Fibroblast of pulmonary artery (primary cell): ENCODE data around the gene LTBP3.

Experiments
- DNase-seq: peaks from one replicate; pipeline ENCODE4 v3.0.0-alpha.2; 2010; ENCODE audit warnings: low read depth
- H3K4me3 ChIP-seq: replicated peaks from 2 replicates; pipeline ENCODE4 v1.5.1; 2011; ENCODE audit warnings: low read depth, mild to moderate bottlenecking, control low read depth, low read length, moderate library complexity
- TF ChIP-seq, protein P1 (sequence below): IDR thresholded peaks from 2 replicates; pipeline ENCODE4 v1.5.1; 2011; ENCODE audit warnings: mild to moderate bottlenecking, control low read depth, low read length, inconsistent platforms; ENCODE audit errors: missing control alignments

LTBP3 gene

DNA sequence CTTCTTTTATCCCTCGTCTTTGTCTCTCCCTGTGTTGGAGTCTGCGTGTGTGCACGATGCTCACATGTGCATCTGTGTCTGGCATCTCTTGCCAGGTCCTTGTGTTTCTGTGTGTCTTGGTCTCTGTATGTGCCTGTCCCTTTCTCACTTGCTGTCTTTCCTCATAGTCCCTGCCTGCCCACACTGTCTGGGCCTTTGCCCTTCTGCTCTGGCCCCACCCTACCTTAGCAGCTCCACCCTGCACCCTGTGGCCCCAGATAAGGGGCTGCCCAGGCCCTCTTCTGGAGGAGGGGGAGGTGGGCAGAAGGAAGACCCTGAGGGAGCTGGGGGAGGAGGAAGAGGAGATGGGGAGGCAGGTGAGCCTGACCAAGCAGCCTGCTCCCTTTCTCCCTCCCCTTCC is 20.5 kb upstream of the LTBP3 start:
- no peak overlapping the region for H3K4me3 ChIP-seq
- no peak for DNase-seq
- TF ChIP-seq, protein P1, sequence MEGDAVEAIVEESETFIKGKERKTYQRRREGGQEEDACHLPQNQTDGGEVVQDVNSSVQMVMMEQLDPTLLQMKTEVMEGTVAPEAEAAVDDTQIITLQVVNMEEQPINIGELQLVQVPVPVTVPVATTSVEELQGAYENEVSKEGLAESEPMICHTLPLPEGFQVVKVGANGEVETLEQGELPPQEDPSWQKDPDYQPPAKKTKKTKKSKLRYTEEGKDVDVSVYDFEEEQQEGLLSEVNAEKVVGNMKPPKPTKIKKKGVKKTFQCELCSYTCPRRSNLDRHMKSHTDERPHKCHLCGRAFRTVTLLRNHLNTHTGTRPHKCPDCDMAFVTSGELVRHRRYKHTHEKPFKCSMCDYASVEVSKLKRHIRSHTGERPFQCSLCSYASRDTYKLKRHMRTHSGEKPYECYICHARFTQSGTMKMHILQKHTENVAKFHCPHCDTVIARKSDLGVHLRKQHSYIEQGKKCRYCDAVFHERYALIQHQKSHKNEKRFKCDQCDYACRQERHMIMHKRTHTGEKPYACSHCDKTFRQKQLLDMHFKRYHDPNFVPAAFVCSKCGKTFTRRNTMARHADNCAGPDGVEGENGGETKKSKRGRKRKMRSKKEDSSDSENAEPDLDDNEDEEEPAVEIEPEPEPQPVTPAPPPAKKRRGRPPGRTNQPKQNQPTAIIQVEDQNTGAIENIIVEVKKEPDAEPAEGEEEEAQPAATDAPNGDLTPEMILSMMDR, result no peak

GRCh38 chr11:65578134-65578533 is 20.0 kb upstream of the LTBP3 start:
- no peak overlapping the region for H3K4me3 ChIP-seq
- TF ChIP-seq, protein P1, result no peak
- no peak for DNase-seq

DNA sequence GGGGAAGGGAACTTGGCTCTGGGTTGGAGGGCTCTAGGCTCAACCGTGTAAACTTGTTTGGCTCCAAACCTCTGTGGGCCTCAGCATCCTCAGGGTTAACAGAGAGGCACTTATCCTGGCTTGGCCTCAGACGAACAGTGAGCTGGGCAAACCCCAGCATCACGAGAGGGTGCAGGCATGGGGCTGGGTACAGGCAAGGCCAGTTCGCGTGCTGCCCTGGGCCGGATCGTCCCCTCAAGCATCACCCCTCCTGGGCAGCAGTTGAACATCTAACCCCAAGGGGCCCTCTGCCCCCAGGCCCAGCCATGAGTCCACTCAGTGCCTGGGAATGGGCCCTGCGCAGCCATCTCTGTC is 19.6 kb upstream of the LTBP3 start:
- H3K4me3 ChIP-seq, result peak overlapping the region; percentile 65
- TF ChIP-seq, protein P1, result no peak
- DNase-seq, result no peak

DNA sequence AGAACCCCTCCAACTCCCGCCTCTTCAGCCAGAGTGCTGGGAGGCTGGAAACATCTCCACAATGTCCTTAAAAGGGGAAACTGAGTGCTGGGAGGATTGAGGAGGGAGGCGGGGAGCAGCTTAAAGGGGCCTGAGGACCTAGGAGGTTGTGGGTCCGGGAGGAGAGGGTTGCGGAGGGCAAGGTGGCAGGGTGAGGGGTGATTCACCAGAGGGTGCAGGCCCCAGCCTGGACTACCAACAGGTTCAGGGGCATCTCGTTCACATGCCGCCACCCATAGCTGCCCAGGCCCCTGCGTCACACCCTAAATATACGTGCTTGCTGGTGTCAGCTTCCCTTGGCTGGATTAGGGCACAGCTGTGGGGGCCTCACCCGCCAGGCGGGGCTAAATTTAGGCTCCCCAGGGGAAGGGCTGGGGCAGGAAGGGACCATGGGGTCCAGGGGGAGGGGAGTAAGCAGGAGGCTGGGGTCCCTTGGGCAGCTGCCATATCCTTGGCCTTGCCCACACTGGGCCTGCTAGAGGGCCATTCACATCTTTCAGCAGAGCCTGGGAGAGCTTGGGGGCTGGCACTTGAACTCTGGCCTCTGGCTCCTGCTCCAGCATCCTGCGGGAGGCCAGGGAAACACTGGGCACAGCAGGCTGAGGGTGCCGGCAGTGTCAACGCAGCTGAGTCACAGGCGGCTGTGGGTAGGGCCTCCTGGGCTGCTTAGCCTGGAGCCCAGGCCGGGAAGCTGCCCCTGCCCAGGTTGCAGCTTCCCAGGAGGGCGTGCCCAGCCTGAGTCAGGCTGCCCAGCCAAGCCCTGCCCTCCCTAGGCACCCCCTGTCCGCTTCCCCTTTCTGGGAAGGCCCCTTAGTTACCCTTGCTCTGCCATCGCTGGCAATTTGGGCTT is 19.0 kb upstream of the LTBP3 start:
- peak; percentile 51 for DNase-seq
- peak overlapping the region; percentile 65 for H3K4me3 ChIP-seq
- TF ChIP-seq, protein P1, result no peak

- peak overlapping the region; percentile 65 for H3K4me3 ChIP-seq
- TF ChIP-seq, protein P1, result no peak
These were observed 18.2 kb upstream of the LTBP3 start for GRCh38 chr11:65576232-65576866.

GRCh38 chr11:65575568-65576231 is 17.5 kb upstream of the LTBP3 start, which contains the start of gene EHBP1L1:
TSS of gene EHBP1L1 (plus strand) at chr11:65576053. CDS start at chr11:65576303, 250 bp downstream.
- DNase-seq, result peak; percentile 55
- TF ChIP-seq, protein P1, result no peak
- peak within 1 kb of the TSS; percentile 65 for H3K4me3 ChIP-seq

More at GRCh38 chr11:65576232-65576866, 18.2 kb upstream of the LTBP3 start:
- DNase-seq, result no peak
